Lower leg skin (tissue), 3 donors: ENCODE results near the gene PPP2R3A.

Source experiments
- POLR2A ChIP-seq, 2 donors: fragments of 450-650 bp; IDR thresholded peaks; one replicate each; pipeline ENCODE4 v1.6.1; 2016 to 2017; ENCODE audit warnings: antibody characterized with exemption in 2 of 2, mild to moderate bottlenecking in 1 of 2, moderate library complexity in 1 of 2
- TF ChIP-seq, protein P1 (sequence below), 3 donors: fragments of 450-650 bp; IDR thresholded peaks; one replicate each; pipeline ENCODE4 v1.5.1; 2016; ENCODE audit warnings: antibody characterized with exemption in 3 of 3, mild to moderate bottlenecking in 3 of 3, moderate library complexity in 2 of 3

DNA sequence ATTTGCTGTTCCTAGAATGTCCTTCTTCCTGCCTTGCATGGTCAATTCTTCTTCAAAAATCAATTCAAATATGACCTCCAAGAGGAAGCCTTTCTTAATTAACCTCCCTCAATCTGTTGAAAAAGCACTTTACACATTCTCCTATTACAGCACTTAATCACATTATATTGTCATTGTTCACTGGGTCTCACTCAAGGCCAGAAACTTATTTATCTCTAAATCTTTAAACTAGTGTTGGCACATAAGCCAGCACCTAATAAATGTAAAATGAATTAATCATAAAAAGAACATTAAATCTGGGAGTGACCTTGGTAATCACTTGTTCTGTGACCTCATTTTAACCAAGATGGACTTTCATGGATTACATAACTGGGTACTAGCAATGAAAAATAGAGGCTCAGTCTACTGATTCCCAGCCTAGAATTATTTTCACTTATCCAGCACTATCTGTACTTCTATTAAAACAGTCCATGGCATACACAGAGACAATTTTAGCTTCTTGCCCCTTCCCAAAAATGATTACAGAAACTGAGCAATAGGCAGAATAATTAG is 208.5 kb downstream of the PPP2R3A start:
- TF ChIP-seq, protein P1, sequence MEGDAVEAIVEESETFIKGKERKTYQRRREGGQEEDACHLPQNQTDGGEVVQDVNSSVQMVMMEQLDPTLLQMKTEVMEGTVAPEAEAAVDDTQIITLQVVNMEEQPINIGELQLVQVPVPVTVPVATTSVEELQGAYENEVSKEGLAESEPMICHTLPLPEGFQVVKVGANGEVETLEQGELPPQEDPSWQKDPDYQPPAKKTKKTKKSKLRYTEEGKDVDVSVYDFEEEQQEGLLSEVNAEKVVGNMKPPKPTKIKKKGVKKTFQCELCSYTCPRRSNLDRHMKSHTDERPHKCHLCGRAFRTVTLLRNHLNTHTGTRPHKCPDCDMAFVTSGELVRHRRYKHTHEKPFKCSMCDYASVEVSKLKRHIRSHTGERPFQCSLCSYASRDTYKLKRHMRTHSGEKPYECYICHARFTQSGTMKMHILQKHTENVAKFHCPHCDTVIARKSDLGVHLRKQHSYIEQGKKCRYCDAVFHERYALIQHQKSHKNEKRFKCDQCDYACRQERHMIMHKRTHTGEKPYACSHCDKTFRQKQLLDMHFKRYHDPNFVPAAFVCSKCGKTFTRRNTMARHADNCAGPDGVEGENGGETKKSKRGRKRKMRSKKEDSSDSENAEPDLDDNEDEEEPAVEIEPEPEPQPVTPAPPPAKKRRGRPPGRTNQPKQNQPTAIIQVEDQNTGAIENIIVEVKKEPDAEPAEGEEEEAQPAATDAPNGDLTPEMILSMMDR (IDR thresholded peaks at IDR 0.05): no peak
- TF ChIP-seq POLR2A (IDR thresholded peaks at IDR 0.05): no peak
